Measurements from ENCODE around the gene NEU4. TPM values are rescaled to one million over a fixed set of nuclear protein-coding genes. Genes with fewer than 3 reads are reported as not detected.

NEU4 gene
- total RNA-seq, 1 experiment from 2014 or later, result 0.70 TPM

DNA sequence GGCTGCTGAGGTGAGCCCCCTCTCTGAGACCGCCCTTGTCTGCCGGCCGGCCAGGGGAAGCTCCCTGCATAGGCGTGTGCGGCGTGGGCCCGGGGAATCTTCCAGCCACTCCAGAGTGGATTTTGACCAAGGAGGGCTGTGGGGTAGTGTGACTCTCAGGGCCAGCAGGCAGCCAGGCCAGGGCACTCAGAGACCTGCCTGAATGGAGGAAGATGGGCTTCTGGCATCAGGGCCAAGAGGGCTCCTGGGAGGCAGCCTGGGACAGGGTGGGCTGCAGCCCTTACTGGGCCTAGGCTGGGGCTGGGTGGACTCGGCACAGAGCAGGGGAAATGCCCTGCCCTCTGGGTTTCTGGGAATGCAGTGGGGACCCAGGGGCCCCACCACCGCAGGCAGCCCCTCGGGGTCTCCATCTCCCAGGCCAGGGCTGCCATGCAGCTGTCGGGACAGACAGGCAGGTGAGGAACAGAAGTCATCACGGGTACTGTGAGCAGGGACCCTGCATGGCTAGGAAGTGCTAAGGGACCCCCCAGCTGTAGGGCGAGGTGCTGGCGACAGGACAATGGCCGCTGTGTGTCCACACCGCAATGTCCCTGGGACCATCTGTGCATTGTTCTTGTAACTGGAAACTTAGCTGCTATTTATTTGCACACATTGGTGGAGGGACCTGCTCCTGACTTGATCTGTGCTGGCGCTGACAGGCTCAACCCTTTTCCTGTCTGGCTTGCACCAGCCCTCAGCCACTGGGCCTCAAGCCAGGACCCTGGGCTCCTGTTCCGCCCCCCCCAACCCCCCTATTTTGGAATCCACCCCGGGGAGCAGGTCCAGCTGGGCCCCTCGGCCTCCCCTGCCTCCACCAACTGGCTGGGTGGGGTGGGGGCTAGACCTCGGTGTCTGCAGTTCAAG lies 45.6 kb downstream of the NEU4 start:
- Histone ChIP-seq H2AK5ac (ENCODE audit: insufficient read length, low read length) (no peak overlapping the region), H3K18ac (ENCODE audit: insufficient read length, low read depth, low read length) (no peak overlapping the region), H3K23ac (ENCODE audit: insufficient read length, low read depth, low read length) (no peak overlapping the region), H3K56ac (ENCODE audit: insufficient read length, low read depth, low read length) (no peak overlapping the region), H2BK120ac (ENCODE audit: low read depth, low read length, poor library complexity, severe bottlenecking) (no peak overlapping the region), H4K5ac (ENCODE audit: insufficient read length, low read depth, low read length) (no peak overlapping the region), H4K20me1 (ENCODE audit: control insufficient read depth, insufficient read depth, insufficient read length) (no peaks in the 10 kb centered on the region), H2BK20ac (ENCODE audit: low read depth, low read length, poor library complexity, severe bottlenecking) (no peak overlapping the region), H3T11ph (ENCODE audit: low read length) (no peak overlapping the region), H3K79me1 (ENCODE audit: insufficient read depth, low read depth, low read length, poor library complexity, severe bottlenecking) (no peaks in the 10 kb centered on the region), H4K8ac (replicated peaks; ENCODE audit: insufficient read length, low read depth, low read length) (no peak overlapping the region), H3K79me2 (ENCODE audit: insufficient read depth, low read length) (no peaks in the 10 kb centered on the region), H3K4me1 (ENCODE audit: insufficient read depth, low read length) (no peaks in the 10 kb centered on the region), H3K14ac (ENCODE audit: insufficient read depth, low read length) (no peak overlapping the region; the same call in 1 of the 2 replicates), H4K91ac (ENCODE audit: insufficient read length, low read depth, low read length) (no peak overlapping the region), H3K4ac (ENCODE audit: low read depth, low read length) (no peak overlapping the region), H2BK12ac (ENCODE audit: insufficient read length, low read depth, low read length) (no peak overlapping the region), H2BK15ac (ENCODE audit: low read depth, low read length) (no peak overlapping the region), H3K4me2 (ENCODE audit: insufficient read depth, insufficient read length, low read length) (no peak overlapping the region), H3K23me2 (ENCODE audit: insufficient read length, low read depth, low read length, poor library complexity, severe bottlenecking) (no peaks in the 10 kb centered on the region), H2AFZ (ENCODE audit: low read length) (no peak overlapping the region), H3K27ac (ENCODE audit: insufficient read length, low read depth, low read length) (no peak overlapping the region), H3K9ac (ENCODE audit: extremely low read depth, insufficient read length, low read length) (no peak overlapping the region), H2BK5ac (ENCODE audit: insufficient read length, low read length) (no peak overlapping the region), H3K9me3 (ENCODE audit: control insufficient read depth, low read depth, low read length) (no peaks in the 10 kb centered on the region), H3K27me3 (ENCODE audit: insufficient read depth, low read length) (no peaks in the 10 kb centered on the region)
- Mint-ChIP-seq H3K27ac (no peak overlapping the region), H3K27me3 (ENCODE audit: low read depth) (no peaks in the 10 kb centered on the region), H3K36me3 (ENCODE audit: insufficient read depth in 1 of 3, low read depth in 3 of 3) (no peaks in the 10 kb centered on the region), H3K4me1 (0 out of 4 replicates have a peak, but pooled peaks cover under 1 to 4% of the 10 kb centered on the region in 2 experiments), H3K9me3 (no peaks in the 10 kb centered on the region), H3K4me3 (no peak overlapping the region)
- no peak for DNase-seq
- TF ChIP-seq, protein P1, sequence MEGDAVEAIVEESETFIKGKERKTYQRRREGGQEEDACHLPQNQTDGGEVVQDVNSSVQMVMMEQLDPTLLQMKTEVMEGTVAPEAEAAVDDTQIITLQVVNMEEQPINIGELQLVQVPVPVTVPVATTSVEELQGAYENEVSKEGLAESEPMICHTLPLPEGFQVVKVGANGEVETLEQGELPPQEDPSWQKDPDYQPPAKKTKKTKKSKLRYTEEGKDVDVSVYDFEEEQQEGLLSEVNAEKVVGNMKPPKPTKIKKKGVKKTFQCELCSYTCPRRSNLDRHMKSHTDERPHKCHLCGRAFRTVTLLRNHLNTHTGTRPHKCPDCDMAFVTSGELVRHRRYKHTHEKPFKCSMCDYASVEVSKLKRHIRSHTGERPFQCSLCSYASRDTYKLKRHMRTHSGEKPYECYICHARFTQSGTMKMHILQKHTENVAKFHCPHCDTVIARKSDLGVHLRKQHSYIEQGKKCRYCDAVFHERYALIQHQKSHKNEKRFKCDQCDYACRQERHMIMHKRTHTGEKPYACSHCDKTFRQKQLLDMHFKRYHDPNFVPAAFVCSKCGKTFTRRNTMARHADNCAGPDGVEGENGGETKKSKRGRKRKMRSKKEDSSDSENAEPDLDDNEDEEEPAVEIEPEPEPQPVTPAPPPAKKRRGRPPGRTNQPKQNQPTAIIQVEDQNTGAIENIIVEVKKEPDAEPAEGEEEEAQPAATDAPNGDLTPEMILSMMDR (conservative IDR thresholded peaks at IDR 0.05), result no peak
- no CpG with 5 or more reads among the region's 21 CpGs for WGBS (ENCODE audit: extremely low coverage, insufficient read length, low lambda C conversion rate)
